IMR-90 (cell line): Measurements from ENCODE around the gene DUSP22. TPM values are rescaled to one million over a fixed set of nuclear protein-coding genes. Genes with fewer than 3 reads are reported as not detected.

Source experiments
- ATAC-seq: fragments of 200-7000 bp; cut with Tn5 transposase; 2 replicates; pipeline ENCODE4 v1.9.1; 2020; ENCODE audit warnings: low read depth, mild to moderate bottlenecking, moderate library complexity
- BruUV-seq: library from RNA; stranded (reverse); fragments of 400-500 nt; replicated peaks from 2 replicates; lab custom pipeline; 2021; lab: Mats Ljungman, UMichigan
- CTCF ChIA-PET: fragments of 300-600 bp; formaldehyde crosslinking; extraction: SDS; loops from one replicate; lab custom pipeline; 2021; ENCODE audit warnings: antibody characterized with exemption; lab: Yijun Ruan, JAX
- POLR2A ChIA-PET: fragments of 300-600 bp; sonication (Branson Sonifier 250); formaldehyde crosslinking; loops from one replicate; lab custom pipeline; 2022; ENCODE audit warnings: antibody characterized with exemption; ENCODE audit not compliant: unreplicated experiment; lab: Charles Lee
- DNase-seq: peaks from one replicate; pipeline ENCODE4 v3.0.0; 2013
- H2AFZ ChIP-seq: replicated peaks from 2 replicates; pipeline ENCODE3; 2013; ENCODE audit warnings: low read length, mild to moderate bottlenecking; ENCODE audit not compliant: poor library complexity
- H2AK5ac ChIP-seq: 2 replicates; pipeline ENCODE4 v1.6.1; 2013; ENCODE audit warnings: low read depth, low read length, inconsistent platforms
- H2AK9ac ChIP-seq: replicated peaks from 2 replicates; pipeline ENCODE3; 2013; ENCODE audit warnings: mild to moderate bottlenecking, low read depth, low read length, moderate library complexity; ENCODE audit not compliant: poor library complexity
- H2BK120ac ChIP-seq: 2 replicates; pipeline ENCODE4 v1.6.1; 2013; ENCODE audit warnings: low read depth, low read length, inconsistent platforms
- H2BK15ac ChIP-seq: 3 replicates; pipeline ENCODE4 v1.6.1; 2013; ENCODE audit warnings: low read depth, low read length, inconsistent platforms
- H2BK20ac ChIP-seq: 2 replicates; pipeline ENCODE4 v1.6.1; 2013; ENCODE audit warnings: low read depth, mild to moderate bottlenecking, inconsistent platforms, low read length, moderate library complexity
- H2BK5ac ChIP-seq: 2 replicates; pipeline ENCODE4 v1.6.1; 2013; ENCODE audit warnings: mild to moderate bottlenecking, low read depth, low read length, inconsistent platforms; ENCODE audit not compliant: poor library complexity, severe bottlenecking
- H3K14ac ChIP-seq: replicated peaks from 2 replicates; pipeline ENCODE4 v1.6.1; 2013; ENCODE audit warnings: low read depth, low read length, inconsistent platforms
- H3K18ac ChIP-seq: 2 replicates; pipeline ENCODE4 v1.6.1; 2013; ENCODE audit warnings: low read depth, low read length, control low read depth
- H3K23ac ChIP-seq: 2 replicates; pipeline ENCODE4 v1.6.1; 2013; ENCODE audit warnings: low read depth, low read length, inconsistent platforms
- H3K27ac ChIP-seq: 2 replicates; pipeline ENCODE4 v1.5.1; 2013; ENCODE audit warnings: mild to moderate bottlenecking, control low read depth, low read length; ENCODE audit not compliant: insufficient read depth
- H3K27me3 ChIP-seq: 2 replicates; pipeline ENCODE4 v1.6.1; 2013; ENCODE audit warnings: low read length; ENCODE audit not compliant: control insufficient read depth, insufficient read depth
- H3K36me3 ChIP-seq: 2 replicates; pipeline ENCODE4 v1.6.1; 2013; ENCODE audit warnings: low read length, mixed read lengths; ENCODE audit not compliant: control insufficient read depth, insufficient read depth
- H3K4ac ChIP-seq: 2 replicates; pipeline ENCODE4 v1.6.1; 2013; ENCODE audit warnings: low read depth, low read length, inconsistent platforms
- H3K4me1 ChIP-seq: 2 replicates; pipeline ENCODE4 v1.6.1; 2013; ENCODE audit warnings: low read length, mixed read lengths; ENCODE audit not compliant: control insufficient read depth, insufficient read depth
- H3K4me2 ChIP-seq: 2 replicates; pipeline ENCODE4 v1.6.1; 2013; ENCODE audit warnings: low read depth, mild to moderate bottlenecking, control low read depth, low read length, moderate library complexity
- H3K4me3 ChIP-seq: 2 replicates; pipeline ENCODE4 v1.5.1; 2013; ENCODE audit warnings: low read depth, mild to moderate bottlenecking, control low read depth, low read length, moderate library complexity; ENCODE audit not compliant: insufficient read depth
- H3K56ac ChIP-seq: 2 replicates; pipeline ENCODE4 v1.6.1; 2013; ENCODE audit warnings: low read length, inconsistent platforms; ENCODE audit not compliant: insufficient read depth; ENCODE audit errors: extremely low read depth
- H3K79me1 ChIP-seq, 2 experiments: 2 replicates each; pipeline ENCODE4 v1.6.1; 2013; ENCODE audit warnings: low read length in 2 of 2, inconsistent platforms in 1 of 2, low read depth in 1 of 2
- H3K9ac ChIP-seq: 2 replicates; pipeline ENCODE4 v1.6.1; 2013; ENCODE audit warnings: low read depth, low read length, control low read depth
- H3K9me1 ChIP-seq: 2 replicates; pipeline ENCODE4 v1.6.1; 2013; ENCODE audit warnings: low read length, inconsistent platforms; ENCODE audit not compliant: insufficient read depth
- H3K9me3 ChIP-seq: 2 replicates; pipeline ENCODE4 v1.6.1; 2013; ENCODE audit warnings: low read length; ENCODE audit not compliant: control insufficient read depth, insufficient read depth
- H4K20me1 ChIP-seq: 2 replicates; pipeline ENCODE4 v1.6.1; 2013; ENCODE audit warnings: low read length, inconsistent platforms; ENCODE audit not compliant: insufficient read depth
- H4K5ac ChIP-seq: 2 replicates; pipeline ENCODE4 v1.6.1; 2013; ENCODE audit warnings: mild to moderate bottlenecking, low read depth, low read length, control low read depth
- H4K8ac ChIP-seq, 2 experiments: 2 replicates each; pipeline ENCODE4 v1.6.1; 2013; ENCODE audit warnings: low read depth in 2 of 2, low read length in 2 of 2, control low read depth in 1 of 2, inconsistent platforms in 1 of 2
- H4K91ac ChIP-seq: 2 replicates; pipeline ENCODE4 v1.6.1; 2013; ENCODE audit warnings: low read depth, low read length, inconsistent platforms; ENCODE audit not compliant: insufficient read depth
- BHLHE40 ChIP-seq: fragments of 150-350 bp; IDR thresholded peaks from 2 replicates; pipeline ENCODE4 v1.6.1; 2016; ENCODE audit warnings: mild to moderate bottlenecking, low read depth, low read length
- CEBPB ChIP-seq: IDR thresholded peaks from 2 replicates; pipeline ENCODE4 v1.6.1; 2012; ENCODE audit warnings: low read depth, low read length, improper control_type of control experiment
- CHD1 ChIP-seq: IDR thresholded peaks from 2 replicates; pipeline ENCODE4 v1.6.1; 2012; ENCODE audit warnings: low read depth, low read length, improper control_type of control experiment
- FOS ChIP-seq: fragments of 150-350 bp; IDR thresholded peaks from 2 replicates; pipeline ENCODE4 v1.6.1; 2016; ENCODE audit warnings: low read depth, low read length
- MAFK ChIP-seq: IDR thresholded peaks from 2 replicates; pipeline ENCODE4 v1.6.1; 2012; ENCODE audit warnings: low read depth, low read length, improper control_type of control experiment
- MAZ ChIP-seq: IDR thresholded peaks from 2 replicates; pipeline ENCODE4 v1.6.1; 2012; ENCODE audit warnings: low read depth, mild to moderate bottlenecking, low read length, improper control_type of control experiment, moderate library complexity, borderline replicate concordance
- MXI1 ChIP-seq: IDR thresholded peaks from 2 replicates; pipeline ENCODE4 v1.6.1; 2012; ENCODE audit warnings: low read depth, mild to moderate bottlenecking, low read length, moderate library complexity, borderline replicate concordance
- NFE2L2 ChIP-seq: fragments of 150-350 bp; IDR thresholded peaks from 2 replicates; pipeline ENCODE4 v1.6.1; 2016; ENCODE audit warnings: low read depth, mild to moderate bottlenecking, low read length
- POLR2A ChIP-seq: IDR thresholded peaks from 2 replicates; pipeline ENCODE4 v1.6.1; 2012; ENCODE audit warnings: mild to moderate bottlenecking, low read depth, low read length
- RAD21 ChIP-seq: IDR thresholded peaks from 2 replicates; pipeline ENCODE4 v1.6.1; 2012; ENCODE audit warnings: low read length, improper control_type of control experiment
- RCOR1 ChIP-seq: IDR thresholded peaks from 2 replicates; pipeline ENCODE4 v1.6.1; 2012; ENCODE audit warnings: mild to moderate bottlenecking, low read length, improper control_type of control experiment; ENCODE audit not compliant: insufficient replicate concordance
- RFX5 ChIP-seq: IDR thresholded peaks from 2 replicates; pipeline ENCODE4 v1.8.0; 2012; ENCODE audit warnings: low read depth, mild to moderate bottlenecking, low read length, moderate library complexity
- SMC3 ChIP-seq: fragments of 150-350 bp; IDR thresholded peaks from 2 replicates; pipeline ENCODE4 v1.6.1; 2016; ENCODE audit warnings: low read depth, mild to moderate bottlenecking, antibody characterized with exemption, low read length, moderate library complexity
- WGBS, 2 experiments: methylation state at CpG; one replicate each; pipeline versions ENCODE4 v1.1.5 to v1.1.7; 2013; ENCODE audit warnings: missing lambda C conversion rate in 2 of 2; ENCODE audit not compliant: insufficient read length in 1 of 2; ENCODE audit errors: extremely low coverage in 2 of 2; 5-methylcytosine and 5-hydroxymethylcytosine counted together
- dilution Hi-C: fragments of 300-500 bp; cut with HindIII; formaldehyde crosslinking; loops from one replicate; pipeline ENCODE4 v1.14.3; 2018; ENCODE audit warnings: low sequenced_read_pairs; ENCODE audit not compliant: unreplicated experiment
- in situ Hi-C: fragments of 300-500 bp; cut with MboI; formaldehyde crosslinking; loops from 3 replicates; pipeline ENCODE4 v1.14.3; 2019; ENCODE audit warnings: low sequenced_read_pairs, inconsistent platforms, mixed read lengths
- intact Hi-C: fragments of 100-400 bp; cut with micrococcal nuclease; formaldehyde crosslinking; loops from 2 replicates; pipeline ENCODE4 v1.10.0; 2022
- polyA plus RNA-seq, 3 experiments: library from polyadenylated mRNA; depleted of rRNA; stranded (reverse); fragments of >200 nt; gene quantifications; 2 replicates each; pipeline ENCODE4 v1.2.3, GENCODE V29; 2012; ENCODE audit warnings: low replicate concordance in 1 of 3
- total RNA-seq: library from RNA; depleted of rRNA; stranded (reverse); fragments of >200 nt; gene quantifications from 2 replicates; pipeline ENCODE4 v1.2.3, GENCODE V29; 2012
- TF ChIP-seq, protein P1 (sequence below): fragments of 150-350 bp; IDR thresholded peaks from 2 replicates; pipeline ENCODE4 v1.6.1; 2016; ENCODE audit warnings: low read depth, mild to moderate bottlenecking, low read length, moderate library complexity, borderline replicate concordance

The DUSP22 gene
- total and polyA plus RNA-seq, 2 of the 4 experiments (the other 2 are of a cell fraction) = 7.1 to 8.2 TPM

DNA sequence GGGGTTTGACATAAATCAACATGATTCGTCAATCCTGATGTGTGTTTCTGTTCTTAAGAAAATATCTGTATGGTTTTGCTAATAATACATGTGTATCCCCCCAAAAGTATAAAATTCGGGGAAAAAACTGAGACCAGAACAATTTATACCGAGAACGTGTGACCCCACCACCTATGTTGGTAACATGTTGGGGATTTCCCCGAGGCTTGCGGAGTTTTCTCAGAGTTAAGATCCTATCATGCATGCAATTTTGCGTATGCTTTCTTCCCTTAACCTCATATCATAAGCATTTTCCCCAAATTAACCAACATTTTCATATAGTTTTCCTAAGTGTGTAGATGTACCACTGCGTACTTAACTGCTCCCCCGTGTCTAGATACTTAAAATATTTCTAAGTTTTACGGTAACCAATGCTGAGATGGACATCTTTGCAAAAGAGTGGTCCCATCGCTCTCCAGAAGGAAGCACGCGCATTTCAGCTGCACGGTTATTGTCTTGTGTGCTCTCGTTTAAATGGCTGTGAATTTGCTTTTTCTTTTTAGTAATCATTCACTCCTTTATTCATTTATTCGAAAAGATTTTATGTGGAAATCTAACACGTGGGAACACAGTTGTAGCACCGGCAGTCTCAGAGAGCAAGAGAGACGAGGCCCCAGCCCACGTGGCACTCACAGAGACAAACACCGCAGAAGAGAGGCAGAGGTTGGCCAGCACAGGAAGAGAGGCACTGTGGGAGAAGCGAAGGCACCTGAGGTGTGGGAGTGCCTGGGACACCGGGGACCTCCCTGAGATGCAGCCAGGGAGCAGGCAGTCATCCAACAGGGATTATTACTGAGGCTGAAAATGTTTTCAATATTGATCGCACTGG lies 86.0 kb downstream of the DUSP22 start (continued):
- TF ChIP-seq, protein P1, sequence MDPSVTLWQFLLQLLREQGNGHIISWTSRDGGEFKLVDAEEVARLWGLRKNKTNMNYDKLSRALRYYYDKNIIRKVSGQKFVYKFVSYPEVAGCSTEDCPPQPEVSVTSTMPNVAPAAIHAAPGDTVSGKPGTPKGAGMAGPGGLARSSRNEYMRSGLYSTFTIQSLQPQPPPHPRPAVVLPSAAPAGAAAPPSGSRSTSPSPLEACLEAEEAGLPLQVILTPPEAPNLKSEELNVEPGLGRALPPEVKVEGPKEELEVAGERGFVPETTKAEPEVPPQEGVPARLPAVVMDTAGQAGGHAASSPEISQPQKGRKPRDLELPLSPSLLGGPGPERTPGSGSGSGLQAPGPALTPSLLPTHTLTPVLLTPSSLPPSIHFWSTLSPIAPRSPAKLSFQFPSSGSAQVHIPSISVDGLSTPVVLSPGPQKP = no peak

DNA sequence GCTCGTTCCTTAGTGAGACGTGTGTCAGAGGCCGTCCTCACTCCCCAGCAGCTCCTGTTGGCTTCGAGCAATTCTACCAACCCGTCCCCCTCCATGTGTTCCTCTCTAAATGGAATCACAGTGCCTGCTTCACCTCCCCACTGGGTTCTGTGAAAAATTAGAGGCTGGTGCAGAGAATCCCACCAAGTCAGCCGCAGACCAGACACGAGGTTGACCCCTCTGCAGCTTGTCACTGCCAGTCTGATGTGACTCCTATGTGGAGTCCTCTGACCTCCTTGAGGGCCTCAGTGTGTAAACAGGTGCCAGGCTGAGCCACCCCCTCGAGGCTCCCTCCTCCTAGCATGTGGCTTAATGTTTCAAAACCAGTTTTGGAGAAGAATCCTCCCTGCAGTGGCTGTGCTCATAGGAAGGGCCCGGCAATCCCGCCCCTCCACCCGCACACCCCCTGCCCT lies 86.7 kb downstream of the DUSP22 start:
- 68% methylated on average over 9 of the region's 11 CpGs; no CpG with 5 or more reads in 1 of the 2 experiments for WGBS, 2 experiments
- no TSS peak for BruUV-seq
- H3K27me3 ChIP-seq = peaks cover 37% of the 10 kb centered on the region
- no peak for TF ChIP-seq MAZ
- TF ChIP-seq RFX5 = no peak
- TF ChIP-seq MAFK = no peak
- TF ChIP-seq, protein P1 = no peak
- no peak for TF ChIP-seq MXI1
- no peak for TF ChIP-seq FOS
- no peak for TF ChIP-seq RAD21
- no peak for TF ChIP-seq NFE2L2
- no peak for TF ChIP-seq CHD1
- TF ChIP-seq POLR2A = no peak
- TF ChIP-seq BHLHE40 = no peak
- no peak for TF ChIP-seq RCOR1
- TF ChIP-seq SMC3 = no peak
- TF ChIP-seq CEBPB = no peak

More for the DNA sequence above, 86.7 kb downstream of the DUSP22 start:
- Histone ChIP-seq H3K4me1 (peaks cover 4% of the 10 kb centered on the region; the same call in 1 of the 2 replicates), H3K14ac (no peak overlapping the region), H2BK120ac (no peak overlapping the region), H2BK20ac (no peak overlapping the region), H3K4me3 (no peak overlapping the region), H3K9me1 (no peaks in the 10 kb centered on the region), H2BK5ac (no peak overlapping the region), H4K8ac (no peak overlapping the region), H3K23ac (no peak overlapping the region), H4K5ac (no peak overlapping the region), H3K79me1 (no peaks in the 10 kb centered on the region), H3K4me2 (no peak overlapping the region), H2AK5ac (no peak overlapping the region), H3K36me3 (no peaks in the 10 kb centered on the region), H4K20me1 (no peaks in the 10 kb centered on the region), H4K91ac (no peak overlapping the region), H3K9me3 (peaks cover 17% of the 10 kb centered on the region), H3K56ac (no peak overlapping the region), H3K9ac (no peak overlapping the region), H2AK9ac (no peak overlapping the region), H3K27ac (no peak overlapping the region), H3K4ac (no peak overlapping the region), H2BK15ac (no peak overlapping the region), H3K18ac (no peak overlapping the region), H2AFZ (no peak overlapping the region)
- POLR2A ChIA-PET = no interaction called here
- DNase-seq (no peak), ATAC-seq (no peak)
- intact Hi-C loops = no loop called here
- in situ Hi-C loops = no loop called here
- dilution Hi-C loops = no loop called here
- CTCF ChIA-PET = no interaction called here
